Mesenteric fat pad (tissue), 1 donor: ENCODE data around the gene GMDS. TPM values are rescaled to one million over a fixed set of nuclear protein-coding genes. Genes with fewer than 3 reads are reported as not detected.

Experiments
- DNase-seq: peaks from one replicate; pipeline ENCODE4 v3.0.0-alpha.2; 2020; ENCODE audit warnings: low spot score
- total RNA-seq: library from RNA; stranded (reverse); fragmentation: NEBNext Ultra II Directional; extraction: Animal tissue kit (Norgen Biotek cat#: 25700); gene quantifications from one replicate; pipeline ENCODE4 v1.2.1, GENCODE V29; 2021
- donor health status: DM: yes; HTN: yes; CAD: no.

Gene GMDS
- total RNA-seq, 1 donor from 2014 or later, result 10.3 TPM

DNA sequence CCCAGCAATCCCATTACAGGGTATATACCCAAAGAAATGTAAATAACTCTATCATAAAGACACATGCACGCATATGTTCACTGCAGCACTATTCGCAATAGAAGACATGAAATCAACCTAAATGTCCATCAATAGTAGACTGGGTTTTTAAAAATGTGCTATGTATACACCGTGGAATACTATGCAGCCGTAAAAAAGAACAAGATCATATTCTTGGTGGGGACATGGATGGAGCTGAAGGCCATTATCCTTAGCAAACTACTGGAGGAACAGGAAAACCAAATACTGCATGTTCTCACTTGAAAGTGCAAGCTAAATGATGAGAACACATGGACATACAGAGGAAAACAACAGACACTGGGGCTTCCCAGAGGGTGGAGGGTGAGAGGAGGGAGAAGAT is 201.2 kb downstream of the GMDS start:
- DNase-seq, result no peak

DNA sequence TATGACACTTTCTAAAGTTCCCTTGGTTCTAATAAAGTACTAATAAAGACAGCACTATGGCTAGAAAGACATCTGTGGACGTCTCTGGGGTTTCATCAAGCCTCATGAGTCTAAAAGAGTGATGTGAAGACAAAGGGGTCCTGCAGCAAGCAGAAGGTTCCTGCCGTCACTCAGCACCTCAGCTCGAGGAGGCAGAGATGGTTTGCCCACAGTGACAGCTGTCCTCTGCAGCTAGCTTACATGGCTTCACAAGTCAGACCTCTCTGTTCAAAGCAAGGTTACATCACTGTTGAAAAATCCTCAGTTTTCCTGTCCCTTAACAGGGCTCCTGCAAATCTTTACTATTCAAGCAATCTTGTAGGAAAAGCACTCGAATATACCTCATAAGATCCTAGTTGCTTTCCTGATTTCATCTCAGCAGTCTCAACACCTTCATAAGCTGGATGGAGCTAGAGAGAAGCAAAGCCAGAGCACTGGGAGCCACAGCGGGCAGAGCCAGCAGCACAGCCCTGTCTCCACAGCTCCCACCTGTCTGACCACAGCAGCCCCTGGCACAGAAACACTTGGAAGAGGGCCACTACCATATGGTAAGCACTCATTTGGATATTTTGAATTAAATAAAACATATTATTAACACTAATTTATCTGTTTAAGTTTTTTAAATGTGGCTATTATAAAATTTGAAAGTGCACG is 202.3 kb downstream of the GMDS start:
- no peak for DNase-seq

DNA sequence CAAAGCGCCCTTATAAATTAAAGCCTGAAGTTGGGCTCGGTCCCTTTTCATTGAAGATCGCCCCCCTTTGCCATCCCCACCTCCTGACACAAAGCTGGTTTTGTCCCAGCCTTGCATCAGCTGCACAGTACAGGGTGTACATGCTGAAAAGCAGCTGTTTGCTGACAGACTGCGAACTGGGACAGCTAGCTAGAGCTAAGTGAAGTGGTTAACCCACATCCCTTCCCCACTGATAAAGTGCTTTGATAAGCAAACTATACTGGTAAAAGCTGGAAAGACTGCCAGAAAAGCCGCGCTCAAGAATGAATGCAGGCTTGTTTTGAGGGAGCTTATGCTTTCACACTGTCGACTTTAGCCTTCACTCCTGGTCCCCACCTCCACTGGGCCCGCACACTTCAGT is 207.3 kb downstream of the GMDS start:
- no peak for DNase-seq

DNA sequence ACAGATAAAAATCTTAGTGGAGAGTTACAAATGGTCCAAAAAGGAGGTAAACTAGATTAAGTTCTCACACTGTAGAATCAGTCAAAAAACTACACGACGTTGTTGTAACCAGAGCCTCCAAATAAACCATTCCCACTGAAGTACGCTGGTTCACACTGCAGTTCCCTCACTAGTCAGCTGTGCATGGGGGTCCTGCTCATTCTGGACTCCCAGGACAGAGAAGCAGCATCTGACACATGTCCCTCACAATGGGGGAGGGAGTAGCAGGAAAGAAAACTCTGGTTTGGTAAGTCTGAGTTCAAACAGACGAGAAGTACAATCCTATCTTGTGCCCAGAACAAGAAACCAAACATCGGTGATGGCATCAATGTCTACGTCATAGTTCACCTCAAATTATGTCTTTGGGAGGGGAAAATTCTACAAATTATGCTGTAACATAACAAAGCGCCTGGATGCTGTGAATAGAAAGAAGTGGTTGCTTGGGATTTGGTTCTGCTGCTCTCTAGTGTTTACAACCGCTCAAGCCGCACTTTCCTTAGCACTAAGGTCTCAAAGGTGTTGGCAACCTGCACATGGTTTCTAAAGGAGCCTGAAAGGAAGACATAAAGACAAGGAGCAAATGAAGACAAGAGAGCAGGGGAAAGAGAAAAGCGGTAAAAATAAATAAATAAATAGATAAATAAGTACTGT is 208.0 kb downstream of the GMDS start:
- no peak for DNase-seq

DNA sequence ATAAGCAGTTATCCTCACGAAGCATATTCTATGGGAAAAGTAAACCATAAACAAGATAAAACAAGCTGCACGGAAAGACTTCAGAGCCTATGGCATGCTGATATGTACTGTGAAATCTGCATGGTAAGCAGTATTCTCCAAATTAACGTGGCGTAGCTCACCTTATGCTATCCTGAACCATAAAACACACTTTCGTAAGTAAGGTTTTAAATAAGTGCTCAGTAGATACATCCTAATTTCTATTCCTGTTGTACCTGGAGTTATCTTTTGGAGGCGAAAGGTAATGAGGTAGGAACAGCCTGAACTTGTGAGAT is 208.7 kb downstream of the GMDS start:
- no peak for DNase-seq

DNA sequence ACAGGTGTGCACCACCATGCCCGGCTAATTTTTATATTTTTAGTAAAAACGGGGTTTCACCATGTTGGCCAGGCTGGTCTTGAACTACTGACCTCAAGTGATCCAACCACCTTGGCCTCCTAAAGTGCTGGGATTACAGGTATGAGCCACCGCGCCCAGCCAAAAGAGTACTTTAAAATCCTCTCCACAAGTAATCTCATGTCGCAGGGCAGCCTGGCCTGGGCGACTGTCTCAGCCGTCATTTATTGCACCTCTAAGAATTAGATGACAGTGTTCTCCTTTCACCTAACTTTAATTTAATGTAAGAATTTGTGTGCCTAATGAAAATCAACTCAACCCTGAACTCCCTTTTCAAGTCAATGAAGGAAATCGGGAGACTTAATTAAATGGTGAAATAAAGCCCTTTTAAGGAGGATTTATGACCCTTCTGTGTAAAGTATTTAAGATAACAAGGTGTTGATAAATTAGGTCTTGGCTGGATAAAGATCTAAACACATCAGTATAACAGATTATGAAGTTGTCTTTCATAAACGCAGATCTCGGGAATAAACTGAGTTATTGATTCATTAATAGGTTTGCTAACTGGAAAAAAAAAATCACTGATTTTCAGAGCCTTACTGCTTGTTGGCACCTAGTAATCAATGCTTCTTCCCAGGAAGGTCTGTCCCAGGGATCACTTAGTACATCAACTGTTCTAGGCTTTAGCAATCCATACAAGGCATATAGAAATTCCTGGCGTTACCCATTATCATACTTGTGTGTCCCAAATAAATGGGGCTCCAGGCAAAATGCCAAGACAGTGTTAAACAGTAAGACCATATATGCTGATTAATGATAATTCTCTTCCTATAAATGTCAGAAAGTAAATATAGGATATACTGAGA is 209.3 kb downstream of the GMDS start:
- DNase-seq, result no peak

DNA sequence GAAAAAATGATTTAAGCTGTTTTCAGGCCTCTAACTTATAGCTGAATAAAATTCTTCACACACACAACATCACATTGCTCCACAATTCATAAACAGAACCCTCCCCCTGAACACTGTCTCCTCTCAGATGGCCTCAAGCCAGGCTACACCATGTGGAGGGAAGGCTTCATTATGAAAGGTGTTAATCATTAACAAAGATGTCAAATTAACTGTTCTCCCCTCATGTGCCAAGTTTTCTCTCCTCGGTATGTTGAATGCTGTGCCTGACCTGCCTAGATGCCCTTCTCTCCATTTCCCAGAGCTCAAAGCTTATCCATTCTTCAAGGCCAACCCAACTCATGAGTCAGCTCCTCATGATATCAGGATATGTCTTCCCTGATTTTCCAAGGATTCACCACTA is 210.4 kb downstream of the GMDS start:
- no peak for DNase-seq

DNA sequence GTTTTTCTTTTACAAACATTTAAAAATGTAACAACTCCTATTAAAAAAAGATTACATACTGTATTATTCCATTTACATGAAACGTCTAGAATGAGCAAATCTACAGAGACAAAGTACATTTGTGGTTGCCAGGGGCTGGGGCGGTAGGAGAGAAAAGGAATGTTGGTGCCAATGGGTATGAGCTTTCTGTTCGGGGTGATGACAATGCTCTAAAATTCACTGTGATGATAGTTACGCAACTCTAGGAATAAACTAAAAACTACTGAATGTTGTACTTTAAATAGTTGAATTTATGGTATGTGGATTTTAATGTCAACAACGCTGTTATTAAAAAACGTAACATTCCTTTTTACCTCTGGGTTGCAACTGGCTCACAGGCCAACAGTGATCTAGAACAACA is 211.1 kb downstream of the GMDS start:
- no peak for DNase-seq

DNA sequence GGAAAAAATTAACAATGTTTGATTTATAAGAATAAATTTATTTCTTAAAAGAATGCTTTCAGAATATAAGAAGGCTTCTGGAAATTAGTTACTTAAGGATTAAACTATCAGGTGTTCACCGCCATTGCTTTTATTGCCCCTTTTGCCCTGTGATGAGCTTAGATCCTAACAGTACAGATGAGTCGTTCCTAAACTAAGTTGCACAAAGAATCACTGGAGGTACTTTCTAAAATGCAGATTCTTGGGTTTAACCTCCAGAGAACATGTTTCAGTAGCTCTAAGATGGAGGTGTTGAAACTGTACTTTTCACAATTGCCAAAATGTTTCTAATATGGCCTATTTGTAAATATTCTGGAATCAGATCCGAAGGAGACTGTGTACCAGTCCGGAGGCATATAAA is 211.9 kb downstream of the GMDS start:
- no peak for DNase-seq

DNA sequence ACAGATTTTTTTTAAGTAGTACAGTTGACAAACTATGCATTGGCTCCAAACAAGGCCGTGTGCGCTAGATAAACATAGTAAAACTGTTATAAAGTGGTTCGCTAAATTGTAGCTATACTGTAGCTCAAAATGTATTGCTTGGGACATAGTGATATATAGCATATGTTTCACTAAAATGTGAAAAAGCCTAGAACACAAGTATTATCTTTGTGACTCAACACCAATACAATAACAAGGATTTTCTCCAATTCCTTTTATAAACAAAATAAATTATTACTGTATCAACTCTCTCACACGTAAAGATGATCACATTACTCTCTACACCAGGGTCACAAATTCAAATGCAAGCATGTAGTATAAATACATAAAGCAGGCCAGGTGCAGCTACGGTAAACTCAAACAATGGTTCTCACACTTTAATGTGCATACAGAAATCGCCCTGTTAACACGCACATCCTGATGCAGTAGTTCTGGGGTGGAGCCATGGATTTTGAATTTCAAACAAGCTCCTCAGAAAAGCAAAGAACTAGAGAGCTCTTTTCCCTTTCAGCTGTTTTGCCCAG is 214.6 kb downstream of the GMDS start:
- no peak for DNase-seq

DNA sequence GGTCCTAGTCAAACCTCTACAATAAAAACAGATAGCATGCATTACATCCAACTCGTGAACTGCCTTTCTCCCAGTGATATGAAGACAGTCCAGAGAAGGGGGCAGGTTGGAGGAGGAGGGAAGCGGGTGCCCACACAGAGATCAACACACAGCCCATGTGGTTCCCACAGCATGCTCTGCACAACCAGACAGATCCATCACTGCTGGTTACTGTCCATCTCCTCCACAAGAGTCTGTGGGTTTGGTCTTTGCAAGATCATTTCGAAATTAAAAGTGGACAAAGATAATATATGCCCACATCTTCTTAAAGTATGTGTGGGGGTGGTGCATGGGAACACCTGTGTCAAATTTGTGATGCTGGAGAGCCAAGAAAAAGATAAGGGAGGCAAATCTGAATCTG is 215.5 kb downstream of the GMDS start:
- no peak for DNase-seq

DNA sequence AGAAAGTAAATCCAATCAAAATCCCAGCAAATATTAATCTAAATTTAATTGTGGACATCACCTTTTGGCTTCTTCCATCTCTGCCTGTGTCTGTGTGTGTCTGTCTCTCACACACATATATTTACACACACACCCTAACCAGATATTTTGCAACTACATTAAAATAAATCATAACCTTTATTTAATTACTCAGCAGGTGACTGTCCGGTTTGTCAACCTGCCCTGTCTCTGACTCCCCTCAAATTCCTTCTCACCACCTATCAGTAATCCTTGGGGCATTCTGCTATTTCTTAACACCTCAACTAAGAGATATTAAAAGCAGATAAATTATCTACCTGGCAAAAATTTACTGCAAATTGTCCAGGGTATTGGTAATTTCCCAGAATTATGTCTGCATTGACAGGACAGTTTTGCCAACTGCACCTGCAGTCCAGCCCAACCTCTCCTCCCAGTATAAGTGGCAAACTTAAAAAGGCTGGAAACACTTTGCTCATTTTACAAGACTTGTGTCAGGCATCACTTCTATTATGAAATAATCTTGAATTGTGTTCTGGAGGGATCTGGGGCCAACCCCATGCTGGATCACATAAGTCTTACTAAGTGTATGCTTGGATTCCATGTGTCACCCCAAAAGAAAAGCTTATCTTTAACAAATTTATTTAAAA is 216.1 kb downstream of the GMDS start:
- no peak for DNase-seq

DNA sequence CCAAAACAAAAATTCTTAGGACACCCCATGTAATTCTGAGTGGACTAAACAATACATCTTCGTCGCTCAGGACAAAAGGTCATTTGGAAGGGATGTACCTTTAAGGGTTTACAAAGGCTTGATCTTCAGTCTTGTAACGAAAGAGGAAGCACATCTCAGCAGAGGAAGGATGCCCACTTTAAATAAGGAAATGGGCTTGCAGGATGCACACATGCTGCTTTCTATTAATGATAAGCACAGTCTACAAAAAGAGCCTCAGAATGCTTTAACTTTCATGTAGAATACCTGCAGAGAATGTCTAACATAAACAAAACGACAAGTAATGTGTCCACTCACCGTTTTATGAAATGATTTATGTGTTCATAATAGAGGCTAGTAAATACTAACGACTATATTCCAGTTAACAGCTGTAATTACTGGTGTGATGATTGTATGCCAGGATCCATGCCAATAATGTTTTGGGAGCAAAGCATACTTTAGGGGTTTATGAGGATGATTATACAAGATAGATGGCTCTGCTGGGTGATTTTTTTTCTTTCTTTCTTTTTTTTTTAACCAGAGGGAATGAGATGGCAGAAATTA is 216.9 kb downstream of the GMDS start:
- no peak for DNase-seq

DNA sequence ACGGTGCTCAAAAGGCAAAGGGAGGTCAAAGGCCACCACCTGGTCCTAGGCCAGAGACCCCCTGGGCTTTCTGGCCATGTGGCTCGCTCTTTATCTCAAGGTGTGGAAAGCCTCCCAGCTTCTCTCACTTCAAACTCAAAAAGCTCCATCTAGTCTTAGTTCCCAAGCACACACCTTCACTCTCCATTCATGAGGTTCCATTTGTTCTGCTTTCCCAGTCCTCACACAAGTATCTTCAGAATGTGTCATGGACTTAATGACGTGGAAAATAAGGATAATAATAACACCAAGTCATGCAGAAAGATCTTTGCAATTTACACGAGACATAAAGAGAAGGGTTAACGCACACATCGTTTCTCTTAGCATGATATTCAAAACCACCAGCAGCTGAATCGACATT is 219.3 kb downstream of the GMDS start:
- DNase-seq, result no peak

DNA sequence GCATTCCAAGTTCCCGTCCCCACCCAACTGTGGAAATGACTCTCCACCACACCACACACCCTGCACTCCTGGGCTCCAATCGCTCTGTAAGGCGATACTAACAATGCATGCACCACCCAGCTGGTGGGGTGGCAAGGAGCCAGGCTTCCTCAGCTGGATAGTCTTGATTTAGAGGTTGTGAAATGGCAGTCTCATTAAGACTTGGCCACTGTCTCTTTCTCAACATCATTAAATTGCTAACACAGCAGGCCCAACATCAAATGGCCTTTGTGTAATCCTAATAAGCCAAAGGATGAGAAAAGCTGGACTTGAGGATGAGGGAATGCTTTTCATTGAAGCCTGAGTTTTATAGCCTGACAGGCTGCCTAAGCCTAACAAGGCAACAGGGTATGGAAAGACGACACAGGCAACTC is 223.7 kb downstream of the GMDS start:
- DNase-seq, result no peak

DNA sequence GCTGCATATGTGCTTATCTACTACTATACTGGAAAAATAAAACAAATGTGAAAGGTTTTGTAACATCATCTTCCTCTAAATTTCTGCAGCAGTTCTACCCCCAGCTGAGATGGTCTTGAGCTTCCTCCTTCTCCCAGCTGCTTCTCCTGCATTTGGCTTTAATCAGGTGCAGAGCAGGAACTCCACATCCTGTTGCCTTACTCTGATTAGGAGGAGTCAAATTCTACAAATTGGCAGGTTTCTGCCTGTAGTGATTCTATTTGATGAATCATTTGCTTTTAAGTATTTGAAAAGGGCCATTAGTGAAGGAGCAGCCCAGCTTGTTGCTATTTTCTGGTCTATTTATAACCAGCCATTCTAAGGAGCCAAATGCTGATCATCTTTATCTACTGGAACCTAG is 224.5 kb downstream of the GMDS start:
- DNase-seq, result no peak

DNA sequence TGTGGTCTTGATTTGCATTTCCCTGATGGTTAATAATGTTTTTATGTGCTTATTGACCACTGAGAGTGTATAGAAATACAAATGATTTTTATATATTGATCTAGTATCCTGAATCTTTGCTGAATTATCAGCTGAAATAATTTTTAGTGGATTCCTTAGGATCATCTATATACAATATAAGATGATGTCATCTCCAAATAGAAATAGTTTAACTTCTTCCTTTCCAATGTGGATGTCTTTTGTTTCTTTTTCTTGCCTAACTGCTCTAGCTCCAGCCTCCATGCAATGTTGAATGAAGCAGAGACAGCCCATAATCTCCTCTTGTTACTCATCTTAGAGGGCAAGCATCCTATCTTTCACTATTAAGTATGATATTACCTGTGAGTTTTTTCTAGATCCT is 226.4 kb downstream of the GMDS start:
- no peak for DNase-seq

DNA sequence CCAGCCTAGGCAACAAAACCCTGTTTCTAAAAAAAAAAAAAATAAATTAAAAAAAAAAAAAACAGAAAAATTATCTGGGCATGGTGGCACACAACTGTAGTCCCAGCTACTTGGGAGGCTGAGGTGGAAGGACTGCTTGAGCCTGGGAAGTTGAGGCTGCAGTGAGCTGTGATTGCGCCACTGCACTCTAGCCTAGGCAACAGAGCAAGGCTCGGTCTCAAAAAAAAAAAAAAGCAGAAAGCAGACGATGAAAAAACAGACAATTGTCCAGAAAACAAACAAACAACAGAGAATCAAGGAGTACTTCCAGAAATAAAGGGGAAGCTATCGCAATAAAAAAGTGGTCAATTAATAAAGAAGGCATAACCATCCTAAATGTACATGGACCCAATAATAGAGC is 229.4 kb downstream of the GMDS start:
- DNase-seq, result no peak

DNA sequence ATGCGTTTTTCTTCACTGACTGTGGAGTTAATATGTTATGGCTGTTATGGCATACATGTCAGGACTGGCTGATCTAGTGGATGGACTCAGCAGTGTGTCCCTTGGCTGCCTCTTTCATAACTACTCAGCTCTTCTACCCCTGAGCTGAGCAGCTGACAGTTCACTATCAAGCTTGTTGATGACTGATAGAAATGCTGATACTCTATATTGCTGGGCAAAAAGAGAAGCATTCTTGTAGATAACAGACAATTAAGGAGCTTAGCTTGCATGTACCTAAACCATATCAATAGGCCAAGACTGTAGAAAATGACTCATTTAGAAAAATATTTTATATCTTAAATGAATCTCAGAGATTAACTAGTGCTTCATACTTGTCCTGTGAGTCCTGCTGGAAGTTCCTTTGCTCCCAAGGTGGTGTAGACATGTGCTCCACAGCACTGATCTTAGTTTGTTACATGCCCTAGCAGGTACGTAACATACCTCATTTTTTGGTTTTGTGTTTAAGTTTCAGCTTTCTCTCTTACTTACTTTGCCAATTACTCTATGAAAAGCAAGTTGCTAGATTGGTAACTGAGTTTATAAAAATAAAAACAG is 236.9 kb downstream of the GMDS start:
- no peak for DNase-seq

DNA sequence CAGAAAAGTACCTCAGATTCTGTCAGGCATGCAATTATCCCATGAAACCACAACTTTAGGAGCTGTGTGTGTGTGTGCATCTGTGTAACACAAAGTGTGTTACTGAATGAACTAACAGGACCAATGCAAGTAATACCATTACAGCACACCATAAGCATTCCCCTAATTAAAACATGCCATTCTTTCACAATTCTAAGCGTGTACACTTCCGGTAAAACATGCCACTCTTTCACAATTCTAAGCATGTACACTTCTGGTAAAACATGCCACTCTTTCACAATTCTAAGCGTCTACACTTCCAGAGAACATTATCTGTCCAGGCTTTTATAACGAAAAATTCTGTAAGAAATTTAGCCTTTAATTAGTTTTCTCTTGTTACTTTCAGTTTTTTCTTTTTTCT is 238.2 kb downstream of the GMDS start:
- DNase-seq, result no peak

DNA sequence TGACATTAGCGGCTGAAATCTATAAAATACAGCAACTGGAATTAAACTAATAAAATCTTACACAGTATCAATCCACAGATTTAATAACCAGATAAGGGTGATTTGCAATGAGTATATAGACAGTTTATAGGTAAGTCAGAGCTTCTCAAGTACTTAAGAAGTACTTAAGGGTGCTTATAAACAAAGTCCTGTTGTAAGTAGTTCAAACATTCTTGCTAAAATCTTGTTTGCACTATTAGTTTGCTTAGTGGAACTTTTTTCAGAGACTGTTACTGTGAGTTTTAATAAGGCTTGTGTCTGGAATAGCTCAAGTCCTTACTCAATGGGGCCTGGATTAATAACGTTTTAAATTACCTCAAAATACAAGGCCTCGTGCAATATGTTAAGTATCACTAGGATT is 240.5 kb downstream of the GMDS start:
- no peak for DNase-seq
